ENCODE data around the gene PRMT3. TPM values are rescaled to one million over a fixed set of nuclear protein-coding genes. Genes with fewer than 3 reads are reported as not detected.

The PRMT3 gene
- total RNA-seq, 1 experiment from 2014 or later, result 22.6 TPM

- peak overlapping the region; percentile 48 for H3K9ac ChIP-seq (ENCODE audit: extremely low read depth, insufficient read length, low read length)
- H4K5ac ChIP-seq (ENCODE audit: insufficient read length, low read depth, low read length), result no peak overlapping the region
- H2BK5ac ChIP-seq (ENCODE audit: insufficient read length, low read length), result no peak overlapping the region
- H2BK12ac ChIP-seq (ENCODE audit: insufficient read length, low read depth, low read length), result no peak overlapping the region
- H4K20me1 ChIP-seq (ENCODE audit: control insufficient read depth, insufficient read depth, insufficient read length), result no peaks in the 10 kb centered on the region
- H2BK20ac ChIP-seq (ENCODE audit: low read depth, low read length, poor library complexity, severe bottlenecking), result no peak overlapping the region
- H4K91ac ChIP-seq (ENCODE audit: insufficient read length, low read depth, low read length), result no peak overlapping the region
- H3K23me2 ChIP-seq (ENCODE audit: insufficient read length, low read depth, low read length, poor library complexity, severe bottlenecking), result peaks cover 7% of the 10 kb centered on the region
- no peaks in the 10 kb centered on the region for H3K9me3 Mint-ChIP-seq
- no peak overlapping the region for H3T11ph ChIP-seq (ENCODE audit: low read length)
- H3K27me3 ChIP-seq (ENCODE audit: insufficient read depth, low read length), result no peaks in the 10 kb centered on the region
- DNase-seq, result no peak
- no peak overlapping the region for H3K4ac ChIP-seq (ENCODE audit: low read depth, low read length)
- no peak overlapping the region for H3K27ac ChIP-seq (ENCODE audit: insufficient read length, low read depth, low read length)
- no peak overlapping the region for H4K8ac ChIP-seq (replicated peaks; ENCODE audit: insufficient read length, low read depth, low read length)
- no peak overlapping the region for H2AK5ac ChIP-seq (ENCODE audit: insufficient read length, low read length)
- H3K4me3 Mint-ChIP-seq, result no peak overlapping the region
- H2BK120ac ChIP-seq (ENCODE audit: low read depth, low read length, poor library complexity, severe bottlenecking), result no peak overlapping the region
- peaks cover 0 to 4% (median 0%) of the 10 kb centered on the region in 3 experiments; a peak in 3 of 7 replicates for H3K36me3 Mint-ChIP-seq (ENCODE audit: insufficient read depth in 1 of 3, low read depth in 3 of 3)
- no peak overlapping the region for H2AFZ ChIP-seq (ENCODE audit: low read length)
- no peak overlapping the region for H3K18ac ChIP-seq (ENCODE audit: insufficient read length, low read depth, low read length)
- H3K4me2 ChIP-seq (ENCODE audit: insufficient read depth, insufficient read length, low read length), result no peak overlapping the region
- H2BK15ac ChIP-seq (ENCODE audit: low read depth, low read length), result no peak overlapping the region
- no peaks in the 10 kb centered on the region for H3K79me1 ChIP-seq (ENCODE audit: insufficient read depth, low read depth, low read length, poor library complexity, severe bottlenecking)
- no peaks in the 10 kb centered on the region for H3K9me3 ChIP-seq (ENCODE audit: control insufficient read depth, low read depth, low read length)
- TF ChIP-seq, protein P1, sequence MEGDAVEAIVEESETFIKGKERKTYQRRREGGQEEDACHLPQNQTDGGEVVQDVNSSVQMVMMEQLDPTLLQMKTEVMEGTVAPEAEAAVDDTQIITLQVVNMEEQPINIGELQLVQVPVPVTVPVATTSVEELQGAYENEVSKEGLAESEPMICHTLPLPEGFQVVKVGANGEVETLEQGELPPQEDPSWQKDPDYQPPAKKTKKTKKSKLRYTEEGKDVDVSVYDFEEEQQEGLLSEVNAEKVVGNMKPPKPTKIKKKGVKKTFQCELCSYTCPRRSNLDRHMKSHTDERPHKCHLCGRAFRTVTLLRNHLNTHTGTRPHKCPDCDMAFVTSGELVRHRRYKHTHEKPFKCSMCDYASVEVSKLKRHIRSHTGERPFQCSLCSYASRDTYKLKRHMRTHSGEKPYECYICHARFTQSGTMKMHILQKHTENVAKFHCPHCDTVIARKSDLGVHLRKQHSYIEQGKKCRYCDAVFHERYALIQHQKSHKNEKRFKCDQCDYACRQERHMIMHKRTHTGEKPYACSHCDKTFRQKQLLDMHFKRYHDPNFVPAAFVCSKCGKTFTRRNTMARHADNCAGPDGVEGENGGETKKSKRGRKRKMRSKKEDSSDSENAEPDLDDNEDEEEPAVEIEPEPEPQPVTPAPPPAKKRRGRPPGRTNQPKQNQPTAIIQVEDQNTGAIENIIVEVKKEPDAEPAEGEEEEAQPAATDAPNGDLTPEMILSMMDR (conservative IDR thresholded peaks at IDR 0.05), result no peak
- H3K23ac ChIP-seq (ENCODE audit: insufficient read length, low read depth, low read length), result no peak overlapping the region
- H3K4me1 Mint-ChIP-seq, result peaks cover 33 to 38% of the 10 kb centered on the region in 2 experiments
- no peak overlapping the region for H3K14ac ChIP-seq (ENCODE audit: insufficient read depth, low read length)
- no peak overlapping the region for H3K56ac ChIP-seq (ENCODE audit: insufficient read length, low read depth, low read length)
- H3K27me3 Mint-ChIP-seq (ENCODE audit: low read depth), result peaks cover 11% of the 10 kb centered on the region
- peaks cover 10% of the 10 kb centered on the region; the same call in 1 of the 2 replicates for H3K4me1 ChIP-seq (ENCODE audit: insufficient read depth, low read length)
- no peaks in the 10 kb centered on the region for H3K79me2 ChIP-seq (ENCODE audit: insufficient read depth, low read length)
- H3K27ac Mint-ChIP-seq, result no peak overlapping the region; a peak in 1 of 7 replicates
Measured at GRCh38 chr11:20368438-20368837, 19.1 kb upstream of the PRMT3 start.
